22Rv1 (cell line): ENCODE data around the gene ZNF48.

Experiments used
- ZFX ChIP-seq: fragments of 450-650 bp; IDR thresholded peaks from 2 replicates; pipeline ENCODE4 v1.6.1; 2017; ENCODE audit warnings: antibody characterized with exemption, borderline replicate concordance
- TF ChIP-seq, protein P1 (sequence below): fragments of 450-650 bp; IDR thresholded peaks from 2 replicates; pipeline ENCODE4 v1.5.1; 2017; ENCODE audit warnings: mild to moderate bottlenecking

GRCh38 chr16:30394592-30395154 lies 547 bp upstream of the ZNF48 start:
- TF ChIP-seq, protein P1, sequence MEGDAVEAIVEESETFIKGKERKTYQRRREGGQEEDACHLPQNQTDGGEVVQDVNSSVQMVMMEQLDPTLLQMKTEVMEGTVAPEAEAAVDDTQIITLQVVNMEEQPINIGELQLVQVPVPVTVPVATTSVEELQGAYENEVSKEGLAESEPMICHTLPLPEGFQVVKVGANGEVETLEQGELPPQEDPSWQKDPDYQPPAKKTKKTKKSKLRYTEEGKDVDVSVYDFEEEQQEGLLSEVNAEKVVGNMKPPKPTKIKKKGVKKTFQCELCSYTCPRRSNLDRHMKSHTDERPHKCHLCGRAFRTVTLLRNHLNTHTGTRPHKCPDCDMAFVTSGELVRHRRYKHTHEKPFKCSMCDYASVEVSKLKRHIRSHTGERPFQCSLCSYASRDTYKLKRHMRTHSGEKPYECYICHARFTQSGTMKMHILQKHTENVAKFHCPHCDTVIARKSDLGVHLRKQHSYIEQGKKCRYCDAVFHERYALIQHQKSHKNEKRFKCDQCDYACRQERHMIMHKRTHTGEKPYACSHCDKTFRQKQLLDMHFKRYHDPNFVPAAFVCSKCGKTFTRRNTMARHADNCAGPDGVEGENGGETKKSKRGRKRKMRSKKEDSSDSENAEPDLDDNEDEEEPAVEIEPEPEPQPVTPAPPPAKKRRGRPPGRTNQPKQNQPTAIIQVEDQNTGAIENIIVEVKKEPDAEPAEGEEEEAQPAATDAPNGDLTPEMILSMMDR = no peak
- no peak for TF ChIP-seq ZFX
